Heart left ventricle (tissue), 13 donors: ENCODE measurements around the gene LRRC27.

Experiments
- POLR2A ChIP-seq, 2 donors: fragments of 450-650 bp; IDR thresholded peaks; one replicate each; pipeline ENCODE4 v1.6.1; 2017; ENCODE audit warnings: antibody characterized with exemption in 2 of 2, mild to moderate bottlenecking in 2 of 2, moderate library complexity in 2 of 2
- TF ChIP-seq, protein P1 (sequence below), 12 donors: fragments of 200-600 bp; sonication (generic) in 4 of 12; IDR thresholded peaks; one replicate each; pipeline versions ENCODE4 v1.5.0 to v1.8.0; 2018 to 2022; ENCODE audit warnings: antibody characterized with exemption in 12 of 12, mild to moderate bottlenecking in 5 of 12
- donor health status: ischemic (EF 13 %, LVEDD 7.1; RV severe dilation, severe dysfunction).
- donor health status: DM: no; HTN: yes; CAD: no.
- donor health status: DM: no; HTN: no; CAD: no.
- donor health status: ischemic (EF 25% LVEDD 6.9; RV normal size, moderate dysfunction).
- donor health status: ischemic (EF 25% LVEDD 5.7; RV mildly dilated, moderate dysfunction).
- donor health status: ischemic (EF 35%, LVEDD 5.7; RV mildly dilated, moderate dysfunction).
- donor health status: nonischemic (EF 11% LVEDD 7.7; RV severe dilation, severe dysfunction).
- donor health status: DM: yes; HTN: yes; CAD: no.
- donor health status: PGD.
- donor health status: ischemic (EF 29% LVEDD 5.4; RV normal size, mild dysfunction).
- donor health status: nonischemic (EF 23%, LVEDD 6.1; RV moderate dilation, normal function).

DNA sequence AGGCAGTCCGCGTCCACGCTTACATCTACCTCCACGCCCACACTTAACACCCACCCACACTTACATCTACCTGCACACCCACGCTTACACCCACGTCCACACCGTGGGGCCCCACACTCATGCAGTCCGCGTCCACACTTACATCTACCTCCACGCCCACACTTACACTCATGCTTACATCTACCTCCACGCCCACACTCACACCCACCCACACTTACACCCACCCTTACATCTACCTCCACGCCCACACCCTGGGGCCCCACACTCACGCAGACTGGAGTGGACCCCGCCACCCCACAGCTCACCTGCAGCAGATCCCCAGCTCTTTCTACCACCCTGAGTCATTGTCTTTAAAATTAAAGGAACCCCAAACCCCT is 32.6 kb downstream of the LRRC27 start:
- TF ChIP-seq, protein P1, sequence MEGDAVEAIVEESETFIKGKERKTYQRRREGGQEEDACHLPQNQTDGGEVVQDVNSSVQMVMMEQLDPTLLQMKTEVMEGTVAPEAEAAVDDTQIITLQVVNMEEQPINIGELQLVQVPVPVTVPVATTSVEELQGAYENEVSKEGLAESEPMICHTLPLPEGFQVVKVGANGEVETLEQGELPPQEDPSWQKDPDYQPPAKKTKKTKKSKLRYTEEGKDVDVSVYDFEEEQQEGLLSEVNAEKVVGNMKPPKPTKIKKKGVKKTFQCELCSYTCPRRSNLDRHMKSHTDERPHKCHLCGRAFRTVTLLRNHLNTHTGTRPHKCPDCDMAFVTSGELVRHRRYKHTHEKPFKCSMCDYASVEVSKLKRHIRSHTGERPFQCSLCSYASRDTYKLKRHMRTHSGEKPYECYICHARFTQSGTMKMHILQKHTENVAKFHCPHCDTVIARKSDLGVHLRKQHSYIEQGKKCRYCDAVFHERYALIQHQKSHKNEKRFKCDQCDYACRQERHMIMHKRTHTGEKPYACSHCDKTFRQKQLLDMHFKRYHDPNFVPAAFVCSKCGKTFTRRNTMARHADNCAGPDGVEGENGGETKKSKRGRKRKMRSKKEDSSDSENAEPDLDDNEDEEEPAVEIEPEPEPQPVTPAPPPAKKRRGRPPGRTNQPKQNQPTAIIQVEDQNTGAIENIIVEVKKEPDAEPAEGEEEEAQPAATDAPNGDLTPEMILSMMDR (IDR thresholded peaks at IDR 0.05), result no peak
- no peak for TF ChIP-seq POLR2A (IDR thresholded peaks at IDR 0.05)
